ENCODE data around the gene EZH2.

Gene EZH2

DNA sequence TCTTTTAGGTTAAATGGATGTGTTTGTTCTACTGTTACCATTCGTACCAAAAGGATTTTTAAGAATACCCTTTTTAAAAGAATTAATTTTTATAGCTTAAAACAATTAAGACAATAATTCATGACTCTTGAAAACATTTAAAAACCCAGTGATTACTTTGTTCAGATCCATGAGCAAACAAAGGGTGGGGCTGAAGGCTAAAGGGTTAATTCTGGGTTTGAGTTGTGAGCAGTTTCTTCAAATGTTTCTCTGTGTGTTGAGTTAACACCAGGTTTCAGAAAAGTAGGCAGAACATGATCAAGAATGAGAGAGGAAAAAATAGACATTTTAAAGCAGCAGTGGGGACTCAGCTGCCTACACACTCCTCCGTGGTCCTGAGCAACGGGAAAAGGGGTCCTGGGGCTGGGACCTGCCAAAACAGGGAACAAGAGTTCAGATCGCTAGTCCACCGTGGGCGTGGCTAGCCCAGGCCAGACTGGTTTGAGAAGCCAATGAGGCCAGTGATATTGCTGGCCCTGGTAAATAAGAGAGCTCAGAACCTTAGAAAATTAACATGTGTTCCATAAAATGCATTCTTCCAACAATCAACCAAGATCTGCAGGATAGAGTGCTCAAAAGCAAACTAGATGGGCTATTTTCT, 14.9 kb upstream of the EZH2 start:
- DNase-seq: no peak

DNA sequence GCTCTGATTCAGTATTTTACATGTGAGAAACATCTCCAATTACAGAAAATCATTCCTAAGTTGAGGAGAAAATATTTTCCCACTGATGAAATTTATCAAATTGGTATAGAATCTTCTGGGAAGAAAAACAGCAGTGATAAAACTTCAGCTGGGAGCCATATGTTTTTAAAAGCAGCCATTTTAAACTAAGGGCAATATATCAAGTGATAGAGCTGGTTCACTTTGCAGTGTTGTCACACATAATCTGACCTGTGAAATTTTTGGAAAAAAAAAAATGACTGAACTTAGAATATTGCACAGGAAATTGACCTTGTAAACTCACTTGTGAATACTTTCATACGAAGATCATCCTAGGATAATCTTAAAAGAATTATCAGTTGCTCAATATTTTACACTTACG, 10.5 kb upstream of the EZH2 start:
- DNase-seq: no peak

DNA sequence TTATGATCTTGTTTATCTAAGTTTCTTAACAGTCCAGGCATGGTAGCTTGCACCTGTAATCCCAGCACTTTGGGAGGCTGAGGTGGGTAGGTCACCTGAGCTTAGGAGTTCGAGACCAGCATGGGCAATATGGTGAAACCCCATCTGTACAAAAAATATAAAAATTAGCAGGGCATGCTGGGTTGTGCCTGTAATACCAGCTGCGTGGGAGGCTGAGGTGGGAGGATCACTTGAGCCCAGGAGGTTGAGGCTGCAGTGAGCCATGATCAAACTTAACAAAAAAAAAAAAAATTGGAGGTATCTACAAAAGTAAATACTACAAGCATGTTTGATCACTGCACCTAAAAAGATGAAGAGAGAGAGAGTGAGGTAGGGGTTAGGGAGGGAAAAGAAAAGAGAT, 9.0 kb upstream of the EZH2 start:
- no peak for DNase-seq

DNA sequence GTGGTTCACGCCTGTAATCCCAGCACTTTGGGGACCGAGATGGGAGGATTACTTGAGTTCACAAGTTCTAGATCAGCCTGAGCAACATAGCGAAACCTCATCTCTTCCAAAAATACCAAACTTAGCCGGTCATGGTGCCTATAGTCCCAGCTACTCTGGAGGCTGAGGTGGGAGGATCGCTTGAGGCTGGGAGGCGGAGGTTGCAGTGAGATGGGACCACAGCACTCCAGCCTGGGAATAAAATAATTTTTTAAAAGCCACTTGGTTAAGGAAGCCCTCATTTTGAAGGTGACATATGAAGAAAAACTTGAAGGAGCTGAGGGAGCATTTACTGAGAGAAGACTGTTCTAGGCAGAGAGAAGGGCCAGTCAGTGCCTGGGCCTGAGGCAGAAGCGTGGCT, 4.2 kb upstream of the EZH2 start:
- no peak for DNase-seq

DNA sequence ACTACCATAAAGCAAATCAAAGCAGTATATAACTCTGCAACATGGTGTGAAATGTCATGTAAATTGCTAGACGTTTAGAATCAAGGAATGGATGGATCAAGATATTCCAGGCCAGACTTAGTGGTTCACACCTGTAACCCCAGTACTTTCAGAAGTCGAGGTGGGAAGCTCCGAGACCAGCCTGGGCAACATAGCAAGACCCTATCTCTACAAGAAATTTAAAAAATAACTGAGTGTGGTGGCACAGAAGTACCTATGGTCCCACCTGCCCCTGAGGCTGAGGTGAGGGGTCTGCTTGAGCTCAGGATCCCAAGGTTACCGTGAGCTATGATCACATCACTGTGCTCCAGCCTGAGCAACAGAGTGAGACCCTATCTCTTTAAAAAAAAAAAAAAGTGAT, 2.8 kb upstream of the EZH2 start:
- no peak for DNase-seq

DNA sequence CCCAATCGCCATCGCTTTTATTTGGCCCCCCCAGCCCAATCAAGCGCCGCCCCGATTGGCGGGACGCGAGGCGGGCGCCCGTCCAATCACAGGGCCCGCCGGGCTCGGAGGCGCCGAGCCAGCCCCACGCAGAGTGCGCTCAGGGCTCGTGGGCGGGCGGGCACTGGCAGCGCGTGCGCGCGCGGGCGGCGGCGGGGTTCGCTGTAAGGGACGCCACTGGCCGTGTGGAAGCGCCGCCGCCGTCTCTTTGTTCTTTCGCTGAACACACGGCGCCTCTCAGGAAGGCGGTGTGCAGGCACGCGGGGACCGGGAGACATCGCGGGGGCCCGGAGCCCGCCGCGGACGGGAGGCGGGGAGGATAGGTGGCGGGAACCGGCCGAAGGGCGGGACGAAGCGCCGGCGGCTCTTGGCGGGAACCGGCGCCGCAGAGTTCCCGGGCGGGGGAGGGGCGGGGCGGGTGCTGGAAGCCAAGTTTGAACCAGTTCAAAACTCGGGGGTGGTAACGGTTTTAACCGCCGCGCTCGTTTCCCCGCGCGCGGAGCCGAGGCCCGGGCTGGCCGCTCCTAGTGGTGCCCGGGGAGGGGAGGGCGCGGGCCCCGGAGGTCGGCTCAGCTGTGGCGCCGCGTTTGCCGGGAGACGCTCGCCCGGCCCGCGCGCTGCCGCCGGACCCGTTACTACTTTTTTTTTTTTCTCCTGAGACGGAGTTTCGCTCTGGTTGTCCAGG, 370 bp upstream of the EZH2 start:
- peak; percentile 63 for DNase-seq

DNA sequence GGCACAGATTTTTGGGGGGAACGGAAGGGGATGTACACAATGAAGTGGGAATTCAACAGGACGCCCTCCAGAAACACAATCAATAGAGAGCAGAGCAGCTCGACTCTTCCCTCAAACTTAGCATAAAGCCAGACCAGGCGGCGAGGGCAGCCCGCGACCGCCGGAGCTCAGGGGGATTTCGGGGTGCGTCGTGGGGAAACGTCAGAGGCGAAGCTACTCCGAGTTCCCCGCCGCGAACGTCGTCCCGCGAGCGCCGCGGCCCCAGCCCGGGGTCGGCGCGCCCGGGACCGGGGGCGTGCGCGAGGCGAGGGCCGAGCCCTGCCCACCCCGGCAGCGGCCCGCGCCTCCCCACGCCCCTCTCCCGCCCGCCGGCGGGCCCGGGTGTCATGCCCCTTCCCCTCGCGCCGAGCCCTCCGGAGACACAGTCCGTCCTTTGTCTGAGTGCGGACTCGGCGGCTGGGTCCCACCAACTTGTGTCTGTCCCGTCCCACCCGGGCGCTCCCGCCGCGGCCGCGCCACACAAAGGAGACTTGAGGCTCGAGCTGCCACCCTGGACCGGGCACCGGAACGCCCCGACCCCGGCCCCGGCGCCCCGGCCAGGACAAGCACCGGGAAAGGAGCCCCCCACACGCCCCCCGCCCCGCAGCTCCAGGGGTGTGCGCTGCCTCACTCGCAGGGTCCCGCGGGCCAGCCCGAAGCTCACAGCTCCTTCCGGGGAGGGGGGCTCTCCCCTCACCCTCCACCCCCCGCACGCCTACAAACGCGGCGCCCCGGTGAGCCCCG, 634 bp downstream of the EZH2 start:
- peak; percentile 43 for DNase-seq

DNA sequence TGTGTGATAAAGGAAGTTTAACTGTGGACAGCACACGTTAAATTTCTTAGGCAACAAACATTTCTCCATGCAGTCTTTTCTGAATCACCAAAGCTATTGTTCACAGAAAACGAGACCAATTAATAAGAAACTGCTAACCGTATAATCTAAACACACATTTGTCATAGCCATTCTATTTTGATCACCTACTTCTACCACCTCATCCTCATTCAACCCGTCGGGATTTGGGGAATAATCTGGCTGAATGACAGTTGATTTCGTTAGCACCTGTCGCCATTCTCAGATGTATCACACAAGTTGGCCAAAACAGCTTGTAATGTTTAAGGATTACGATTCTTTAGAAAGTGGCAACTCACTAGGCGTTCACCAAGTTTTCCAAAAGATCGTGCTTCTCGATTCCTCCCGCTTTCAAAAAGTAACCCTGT, 1.2 kb downstream of the EZH2 start:
- DNase-seq: peak; percentile 19

DNA sequence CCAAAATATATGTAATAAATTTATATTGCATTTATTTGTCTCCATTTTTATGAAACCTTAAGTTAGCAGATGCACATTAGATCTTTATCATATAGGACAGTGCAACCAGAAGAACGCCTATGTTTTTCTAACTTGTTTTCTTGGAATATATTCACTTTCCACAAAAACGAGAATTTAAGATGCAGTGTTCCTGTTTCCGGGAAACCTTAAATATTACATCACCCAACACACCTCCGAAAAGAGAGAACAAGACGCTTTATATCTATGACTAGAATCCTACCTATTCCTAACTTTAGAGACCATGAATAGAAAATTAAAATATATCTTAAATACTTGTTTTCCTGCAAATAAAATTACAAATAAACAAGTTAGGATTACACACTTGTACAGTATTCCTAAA, 1.9 kb downstream of the EZH2 start:
- no peak for DNase-seq

DNA sequence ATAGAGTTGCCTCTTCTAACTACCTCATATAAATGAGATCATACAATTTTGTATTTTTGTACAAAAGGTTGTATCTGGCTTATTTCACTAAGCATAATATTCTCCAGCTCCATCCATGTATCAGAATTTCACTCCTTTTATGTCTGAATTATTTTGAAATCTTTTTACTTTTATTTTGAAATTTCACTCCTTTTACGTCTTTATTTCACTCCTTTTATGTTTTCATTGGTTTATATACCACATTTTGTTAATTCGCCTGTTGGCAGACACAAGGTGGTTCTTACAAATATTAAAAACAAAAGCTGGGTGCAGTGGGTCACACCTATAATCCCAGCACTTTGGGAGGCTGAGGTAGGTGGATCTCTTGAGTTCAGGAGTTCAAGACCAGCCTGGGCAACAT, 5.8 kb downstream of the EZH2 start:
- DNase-seq: no peak

DNA sequence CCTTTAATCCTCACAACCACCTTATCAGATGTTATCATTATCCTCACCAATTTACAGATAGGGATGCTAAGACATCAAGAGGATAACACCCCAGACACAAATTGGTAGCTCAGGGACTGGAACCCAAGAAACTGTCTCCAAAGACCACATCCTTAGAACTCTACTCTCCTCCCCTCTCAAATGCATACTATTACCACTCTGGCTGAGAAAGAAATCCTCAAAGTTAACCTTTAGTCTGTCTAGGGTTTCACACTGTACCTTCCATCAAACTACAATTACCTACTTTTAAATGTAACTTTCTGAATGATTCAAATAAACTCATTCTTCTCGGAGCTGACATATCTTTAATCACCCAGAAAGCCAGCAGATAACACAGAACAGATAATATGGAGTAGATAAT, 6.6 kb downstream of the EZH2 start:
- DNase-seq: no peak

DNA sequence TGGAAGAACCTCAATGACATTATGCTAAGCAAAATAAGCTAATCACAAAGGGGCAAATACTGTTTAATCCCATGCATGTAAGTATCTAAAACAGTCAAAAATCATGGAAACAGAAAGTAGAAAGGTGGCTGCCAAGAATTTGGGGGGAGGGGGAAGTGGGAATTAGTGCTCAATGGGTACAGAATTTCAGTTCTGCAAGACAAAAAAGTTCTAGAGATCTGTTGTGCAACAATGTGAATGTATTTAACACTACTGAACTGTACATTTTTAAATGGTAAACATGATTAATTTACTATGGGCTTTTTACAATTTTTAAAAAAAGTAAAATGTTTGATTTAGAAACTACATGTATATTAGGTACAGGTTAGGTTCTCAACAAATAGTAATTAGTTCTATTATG, 11.9 kb downstream of the EZH2 start:
- DNase-seq: no peak

DNA sequence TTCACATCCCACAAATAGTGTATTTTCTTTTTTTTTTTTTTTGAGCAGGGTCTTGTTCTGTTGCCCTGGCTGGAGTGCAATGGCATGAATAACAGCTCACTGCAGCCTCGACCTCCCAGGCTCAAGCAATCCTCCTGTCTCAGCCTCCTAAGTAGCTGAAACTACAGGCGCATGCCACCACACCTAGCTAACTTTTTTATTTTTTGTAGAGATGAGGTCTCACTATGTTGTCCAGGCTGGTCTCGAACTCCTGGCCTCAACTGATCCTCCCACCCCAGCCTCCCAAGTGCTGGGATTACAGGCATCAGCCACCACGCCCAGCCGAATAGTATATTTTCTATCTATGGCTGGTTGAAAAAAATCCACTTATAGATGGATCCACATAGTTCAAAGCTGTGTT, 12.5 kb downstream of the EZH2 start:
- no peak for DNase-seq

DNA sequence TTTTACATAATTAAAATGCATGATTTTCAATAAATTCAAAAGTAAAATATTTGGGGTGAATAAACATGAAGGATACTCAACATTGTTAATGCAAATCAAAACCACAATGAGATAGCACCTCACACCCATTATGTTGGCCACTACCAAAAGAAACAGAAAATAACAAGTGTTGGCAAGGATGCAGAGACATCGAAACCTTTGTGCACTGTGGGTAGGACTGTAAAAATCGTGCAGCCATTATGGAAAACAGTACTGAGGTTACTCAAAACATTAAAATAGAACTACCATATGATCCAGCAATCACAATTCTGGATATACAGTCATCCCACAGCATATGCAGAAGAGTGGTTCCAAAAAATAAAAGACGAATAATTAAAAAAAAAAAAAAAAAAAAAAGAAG, 13.1 kb downstream of the EZH2 start:
- no peak for DNase-seq

DNA sequence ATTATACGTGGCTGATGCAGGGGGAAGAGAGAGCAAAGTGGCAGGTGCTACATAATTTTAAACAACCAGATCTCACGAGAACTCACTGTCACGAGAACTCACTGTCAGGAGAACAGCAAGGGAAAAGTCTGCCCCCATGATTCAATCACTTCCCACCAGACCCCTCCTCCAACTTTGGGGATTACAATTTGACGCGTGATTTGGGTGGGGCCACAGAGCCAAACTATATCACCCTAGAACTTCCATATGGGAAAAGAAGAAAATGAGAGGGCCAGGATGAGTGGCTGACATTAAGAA, 15.8 kb downstream of the EZH2 start:
- no peak for DNase-seq

DNA sequence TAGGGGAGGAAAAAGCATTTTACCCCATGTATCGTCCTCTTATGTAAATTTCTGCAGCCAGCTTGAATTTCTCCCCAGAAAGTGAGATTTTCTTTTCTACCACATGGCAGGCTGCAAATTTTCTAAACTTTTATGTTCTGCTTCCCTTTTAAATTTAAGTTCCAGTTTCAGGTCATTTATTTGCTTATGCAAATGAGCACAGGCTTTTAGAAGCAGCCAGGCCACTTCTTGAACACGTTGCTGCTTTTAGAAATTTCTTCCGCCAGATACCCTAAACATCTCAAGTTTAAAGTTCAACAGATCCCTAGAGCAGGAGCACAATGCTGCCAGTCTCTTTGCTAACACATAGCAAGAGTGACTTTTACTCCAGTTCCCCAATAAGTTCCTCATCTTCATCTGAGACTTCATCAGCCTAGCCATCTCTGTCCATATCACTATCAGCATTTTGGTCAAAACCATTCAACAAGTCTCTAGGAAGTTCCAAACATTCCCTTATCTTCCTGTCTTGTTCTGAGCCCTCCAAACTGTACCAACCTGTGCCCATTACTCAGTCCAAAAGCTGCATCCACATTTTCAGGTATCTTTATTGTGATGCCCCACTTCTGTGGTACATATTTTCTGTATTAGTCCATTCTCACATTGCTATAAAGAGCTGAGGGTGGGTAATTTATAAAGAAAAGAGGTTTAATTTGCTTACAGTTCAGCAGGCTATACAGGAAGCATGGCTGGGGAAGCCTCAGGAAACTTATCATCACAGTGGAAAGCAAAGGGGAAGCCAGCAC, 16.3 kb downstream of the EZH2 start:
- DNase-seq: no peak

DNA sequence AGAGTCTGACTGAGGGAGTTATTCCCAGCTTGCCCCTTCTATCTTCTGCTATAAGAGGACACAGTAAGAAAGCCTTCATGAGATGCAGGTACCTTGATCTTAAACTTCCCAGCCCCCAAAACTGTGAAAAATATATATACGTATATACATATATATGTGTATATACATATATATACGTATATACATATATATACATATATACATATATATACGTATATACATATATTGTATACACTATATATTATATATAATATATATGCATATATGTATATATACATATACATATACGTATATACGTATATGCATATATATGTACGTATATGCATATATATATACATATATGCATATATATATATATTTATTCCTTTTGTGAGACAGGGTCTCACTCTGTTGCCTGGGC, 17.7 kb downstream of the EZH2 start:
- DNase-seq: no peak

DNA sequence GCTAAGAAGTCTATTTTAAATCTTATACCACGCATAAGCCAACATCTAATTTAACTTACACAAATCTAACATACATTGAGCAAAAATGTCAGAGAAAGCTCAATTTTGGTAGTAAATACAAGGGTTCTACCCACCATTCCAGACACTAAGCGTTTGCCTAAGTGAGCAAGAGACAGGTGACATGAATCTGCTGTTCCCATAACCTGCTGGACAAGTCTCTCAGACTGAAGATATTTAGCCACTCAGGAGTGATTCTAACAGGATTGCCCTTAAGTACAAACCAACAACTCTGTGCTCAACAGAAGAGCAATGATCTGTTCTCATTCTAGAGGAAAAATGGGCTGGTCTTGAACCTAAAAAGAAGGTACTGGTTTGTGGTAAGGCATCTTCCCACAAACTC, 18.8 kb downstream of the EZH2 start:
- no peak for DNase-seq

DNA sequence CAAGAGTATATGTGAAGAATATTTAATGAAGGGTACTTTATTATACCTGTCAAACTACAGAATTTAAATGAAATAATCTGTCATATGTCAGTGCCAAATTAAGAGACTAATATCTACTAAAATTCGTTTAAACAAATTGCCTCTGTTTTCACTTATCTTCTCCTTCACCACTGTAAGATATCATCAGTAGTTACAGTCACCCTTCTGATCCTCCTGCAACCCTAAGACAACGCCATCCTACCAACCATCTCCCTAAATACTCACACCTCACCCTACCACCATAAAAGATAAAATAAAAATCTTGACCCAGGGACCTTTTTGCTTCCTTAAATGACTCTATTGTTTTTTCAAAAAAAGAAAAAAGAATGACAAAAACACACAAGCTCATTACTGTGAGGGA, 20.8 kb downstream of the EZH2 start:
- no peak for DNase-seq

DNA sequence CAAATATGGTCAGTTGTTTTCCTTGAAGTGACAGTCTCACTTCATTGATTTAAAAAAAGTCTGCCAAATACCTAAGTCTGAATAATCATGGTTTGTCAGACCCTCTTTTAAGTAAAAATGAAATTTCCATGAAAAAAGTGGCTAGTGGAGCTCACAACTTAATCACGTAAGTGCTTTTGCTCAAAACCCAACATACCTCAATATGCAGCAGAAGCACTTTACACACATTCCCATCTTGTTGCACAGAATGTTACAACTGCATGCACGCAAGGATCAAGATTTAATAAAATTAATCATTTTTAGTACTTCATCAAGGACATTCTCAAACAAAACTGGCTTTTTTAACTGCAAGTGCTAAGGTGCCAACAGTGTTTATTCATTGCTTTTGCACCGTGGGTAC, 21.6 kb downstream of the EZH2 start:
- no peak for DNase-seq

DNA sequence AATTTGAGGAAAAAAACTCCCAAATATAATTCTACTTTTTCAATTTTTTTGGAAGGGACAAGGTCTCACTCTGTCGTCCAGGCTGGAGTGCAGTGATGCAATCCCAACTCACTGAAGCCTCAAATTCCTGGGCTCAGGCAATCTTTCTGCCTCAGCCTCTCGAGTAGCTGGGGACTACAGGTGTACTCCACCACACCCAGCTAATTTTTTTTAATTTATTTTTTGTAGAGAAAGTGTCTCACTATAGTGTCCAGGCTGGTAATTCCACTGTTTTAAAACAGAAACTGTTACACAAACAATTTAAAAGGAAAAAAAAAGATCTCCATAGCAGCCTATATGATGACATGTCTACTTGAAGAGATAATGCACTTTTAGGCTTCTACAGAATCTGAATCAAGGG, 25.6 kb downstream of the EZH2 start:
- DNase-seq: no peak

DNA sequence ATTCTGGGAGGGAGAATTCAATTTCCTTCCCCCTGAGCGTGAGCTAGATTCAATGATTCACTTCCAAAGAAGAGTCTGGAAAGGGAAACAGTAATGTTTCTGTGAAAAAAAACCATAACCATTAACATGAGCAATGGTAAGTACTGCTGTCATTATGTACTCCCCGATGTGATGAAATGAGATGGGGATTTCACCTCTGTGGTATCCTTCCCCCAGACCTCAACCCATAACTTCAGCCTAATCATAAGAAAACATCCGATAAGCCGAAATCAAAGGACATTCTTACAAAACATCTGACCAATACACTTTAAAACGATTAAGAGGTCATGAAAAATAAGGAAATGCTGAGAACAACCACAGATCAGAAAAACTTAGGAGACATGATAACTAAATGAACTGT, 27.2 kb downstream of the EZH2 start:
- no peak for DNase-seq

DNA sequence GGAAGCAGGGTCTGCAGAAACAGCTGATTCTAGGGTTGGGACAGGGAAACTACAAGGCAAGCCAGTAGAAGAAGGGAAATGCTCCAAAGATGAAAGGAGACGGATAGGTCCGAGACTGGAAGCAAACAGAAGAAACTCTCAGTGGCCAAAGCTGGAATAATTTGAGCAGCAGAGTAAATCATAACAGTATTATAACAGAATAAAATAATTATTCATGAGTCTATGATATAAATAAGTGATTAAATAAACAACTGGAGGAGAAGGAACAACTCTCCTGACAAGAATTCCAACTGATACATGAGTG, 27.6 kb downstream of the EZH2 start:
- DNase-seq: no peak

DNA sequence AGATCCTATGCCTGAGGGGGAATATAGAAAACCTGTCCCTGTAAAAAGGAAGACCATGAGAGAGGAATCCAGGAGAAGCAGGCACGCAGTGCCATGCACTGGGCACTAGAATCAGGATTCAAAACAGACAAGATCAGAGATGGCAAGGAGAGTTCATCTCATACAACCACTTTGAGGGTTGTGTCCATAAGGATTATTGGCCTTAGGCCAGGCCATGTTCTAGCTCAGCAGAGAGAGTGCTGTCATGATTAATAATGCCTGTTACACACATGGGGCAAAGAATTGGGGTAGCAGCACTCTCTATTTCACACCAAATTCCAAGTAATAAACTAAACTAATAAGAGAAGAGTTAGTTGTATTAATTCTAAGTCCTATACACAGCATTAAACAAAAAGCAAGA, 29.1 kb downstream of the EZH2 start:
- DNase-seq: no peak
